Posterior cingulate gyrus (tissue), 11 donors: ENCODE measurements around the gene PPP6C.
"Not testable (repeated sequence)": the region's sequence is repeated elsewhere in the genome, so short reads cannot be mapped to it uniquely, and the experiment has no call there.

Source experiments
- DNase-seq, 10 donors: peaks; one replicate each; pipeline versions ENCODE4 v3.0.0 to v3.0.0-alpha.2; 2020 to 2021; ENCODE audit warnings: mixed read lengths in 3 of 10
- intact Hi-C: fragments of 100-400 bp; cut with DNase I; formaldehyde crosslinking; loops from one replicate; pipeline ENCODE4 v1.15.1; 2023

PPP6C gene

GRCh38 chr9:125145425-125145824, 44.2 kb downstream of the PPP6C start:
- DNase-seq, result no peak
- intact Hi-C loops, result loop anchor here (2.0 to 10.0 kb wide), 2 partner anchors 205 to 371 kb away; partner anchors contain the start of genes GOLGA1, NR6A1 and OLFML2A

DNA sequence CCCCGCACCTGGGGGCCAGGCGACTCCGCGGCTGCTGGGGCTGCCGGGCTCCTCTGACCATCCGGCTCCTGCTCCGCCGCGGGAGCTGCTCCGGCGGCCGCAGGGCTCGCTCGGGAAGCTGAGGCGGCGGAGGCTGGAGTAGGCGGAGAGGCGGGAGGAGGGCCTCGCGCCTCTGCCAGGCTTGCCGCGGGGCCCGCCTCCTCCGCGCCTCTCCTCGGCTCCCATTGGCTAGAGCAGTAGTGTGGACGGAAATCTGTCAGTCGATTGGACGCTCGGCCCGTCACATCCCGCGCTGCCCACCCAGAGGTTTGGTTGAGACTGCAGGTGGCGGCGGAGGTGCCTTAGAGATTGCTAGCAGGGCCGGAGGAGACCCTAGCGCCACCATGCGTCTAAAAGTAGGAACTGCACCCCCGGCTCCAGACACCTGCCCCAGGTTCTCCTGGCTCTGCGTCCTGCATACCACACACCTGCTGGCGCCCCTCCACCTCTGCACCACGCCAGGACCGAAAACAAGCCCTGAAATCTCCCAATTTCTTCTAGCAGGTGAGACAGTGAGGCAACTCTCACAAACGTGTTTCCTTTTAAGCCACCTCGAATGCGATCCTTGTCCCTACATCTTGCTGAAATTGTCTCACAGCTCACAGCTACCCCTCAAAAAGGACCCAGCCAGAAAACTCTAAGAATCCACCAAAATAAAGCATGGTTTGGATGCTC, 46.1 kb downstream of the PPP6C start, which contains the start of gene SCAI:
Gene SCAI (minus strand): TSS at position 152 of the 714 bp plus-strand sequence. CDS start 91 bp downstream, at position 61.
- intact Hi-C loops, result loop anchor here (2.0 to 10.0 kb wide), 3 partner anchors 203 to 369 kb away; partner anchors contain the start of genes ARPC5L, GOLGA1, NR6A1 and OLFML2A
- peak; percentile 97 to 100 (median 100) for DNase-seq

DNA sequence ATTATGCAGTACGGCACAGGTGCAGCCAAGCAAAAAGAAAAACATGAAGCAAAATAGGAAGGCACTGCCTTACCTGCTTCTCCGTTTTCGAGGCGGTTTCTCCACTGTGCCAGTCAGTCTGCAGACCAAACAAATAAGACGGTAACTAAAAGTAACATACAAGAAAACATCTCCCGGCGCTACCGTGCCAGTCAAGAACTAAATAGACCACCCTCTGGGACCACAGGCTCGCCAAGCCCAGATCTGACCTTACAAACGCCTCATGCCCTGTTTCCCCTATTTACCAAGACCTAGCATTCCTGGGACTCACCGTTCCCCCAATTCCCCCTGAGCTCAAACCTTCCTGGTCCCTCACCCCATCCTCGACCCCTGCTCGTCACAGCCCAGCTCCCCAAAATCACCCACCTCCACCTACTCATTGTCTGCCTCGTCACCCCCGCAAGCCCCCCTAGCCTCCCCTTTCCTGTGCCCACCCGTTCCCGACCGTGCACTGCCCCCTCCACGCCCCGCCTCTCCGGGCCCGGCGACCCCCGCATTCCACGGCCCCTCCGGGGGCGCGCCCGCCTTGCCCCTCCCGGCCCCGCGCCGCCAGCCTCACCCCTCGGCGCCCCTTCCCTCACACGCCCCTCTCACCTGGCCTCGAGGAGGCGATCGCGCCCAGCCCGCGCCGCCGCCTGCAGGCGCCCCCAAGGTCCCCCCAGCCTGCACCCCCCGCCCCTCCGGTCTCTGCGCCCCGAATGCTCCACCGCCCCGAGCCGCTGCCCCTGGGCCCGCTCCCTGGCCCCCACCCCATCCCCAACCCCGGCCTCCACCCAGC, 46.8 kb downstream of the PPP6C start:
- no peak for DNase-seq
- intact Hi-C loops, result loop anchor here (5.0 to 10.0 kb wide), 2 partner anchors 280 to 368 kb away; partner anchors contain the start of genes ARPC5L, NR6A1, OLFML2A and RPL35

GRCh38 chr9:125141751-125142150, 47.9 kb downstream of the PPP6C start:
- DNase-seq, result no peak
- intact Hi-C loops, result loop anchor here (5.0 to 10.0 kb wide), 2 partner anchors 279 to 367 kb away; partner anchors contain the start of genes ARPC5L, NR6A1, OLFML2A and RPL35

DNA sequence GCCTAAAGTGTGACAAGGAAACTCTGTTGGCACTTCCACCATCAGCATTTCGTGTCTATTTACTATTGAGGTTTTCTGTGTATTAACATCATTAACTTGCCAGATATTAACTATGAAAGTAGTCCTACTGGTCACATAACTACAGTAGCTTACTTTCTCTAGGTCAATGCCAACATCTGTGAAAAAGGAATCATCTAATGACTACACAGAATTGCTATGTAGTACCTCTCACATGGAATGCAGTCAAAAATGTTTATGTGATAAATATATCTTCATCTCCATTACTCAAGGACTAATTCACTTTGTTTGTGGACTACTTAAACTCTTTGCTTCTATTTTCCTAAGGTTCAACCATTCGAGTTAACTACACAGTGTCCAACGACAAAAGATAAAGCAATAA, 48.4 kb downstream of the PPP6C start:
- no peak for DNase-seq
- intact Hi-C loops, result loop anchor here (5.0 to 10.0 kb wide), 2 partner anchors 279 to 366 kb away; partner anchors contain the start of genes ARPC5L, NR6A1, OLFML2A and RPL35

GRCh38 chr9:125140576-125140975, 49.0 kb downstream of the PPP6C start:
- intact Hi-C loops, result loop anchor here (5.0 to 10.0 kb wide), 2 partner anchors 278 to 366 kb away; partner anchors contain the start of genes ARPC5L, NR6A1, OLFML2A and RPL35

GRCh38 chr9:125137200-125137599, 52.4 kb downstream of the PPP6C start:
- intact Hi-C loops, result no loop called here
- no peak for DNase-seq

More at GRCh38 chr9:125140576-125140975, 49.0 kb downstream of the PPP6C start:
- DNase-seq, result no peak

- no peak for DNase-seq
- intact Hi-C loops, result no loop called here
Observed at GRCh38 chr9:125134976-125135375, 54.6 kb downstream of the PPP6C start.

- no peak for DNase-seq
- intact Hi-C loops, result no loop called here
Observed at GRCh38 chr9:125133403-125134329, 55.9 kb downstream of the PPP6C start.

GRCh38 chr9:125131778-125132177, 57.8 kb downstream of the PPP6C start:
- intact Hi-C loops, result no loop called here
- no peak for DNase-seq

DNA sequence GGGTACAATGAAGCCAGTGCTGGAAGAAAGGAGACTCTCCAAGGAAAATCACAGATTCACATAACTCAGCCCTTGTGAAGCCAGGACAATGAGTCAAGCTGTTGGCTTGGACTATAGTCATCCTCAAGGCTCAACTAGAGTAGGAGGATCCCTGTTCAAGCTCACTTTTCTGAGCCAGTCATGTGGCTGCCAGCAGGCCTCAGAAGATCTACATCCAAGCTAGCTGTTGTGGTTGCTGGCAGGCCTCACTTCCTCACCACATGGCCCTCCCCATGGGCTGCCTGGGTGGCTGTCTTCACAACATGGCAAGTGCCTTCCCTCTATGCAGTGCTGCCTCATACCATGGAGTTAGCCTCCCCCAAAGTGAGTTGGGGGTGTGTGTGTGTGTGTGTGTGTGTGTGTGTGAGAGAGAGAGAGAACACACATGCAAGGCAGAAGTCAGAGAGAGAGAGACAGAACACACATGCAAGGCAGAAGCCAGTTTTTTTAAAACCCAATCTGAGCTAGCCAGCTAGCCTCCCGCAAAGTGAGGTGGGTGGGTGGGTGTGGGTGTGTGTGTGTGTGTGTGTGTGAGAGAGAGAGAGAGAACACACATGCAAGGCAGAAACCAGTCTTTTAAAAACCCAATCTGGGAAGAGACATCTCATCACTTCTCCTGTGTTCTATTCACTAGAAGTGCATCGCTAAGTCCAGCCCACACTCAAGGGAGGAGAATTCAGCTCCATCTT, 63.4 kb downstream of the PPP6C start:
- DNase-seq, result peak; percentile 41 to 97 (median 78)
- intact Hi-C loops, result no loop called here

DNA sequence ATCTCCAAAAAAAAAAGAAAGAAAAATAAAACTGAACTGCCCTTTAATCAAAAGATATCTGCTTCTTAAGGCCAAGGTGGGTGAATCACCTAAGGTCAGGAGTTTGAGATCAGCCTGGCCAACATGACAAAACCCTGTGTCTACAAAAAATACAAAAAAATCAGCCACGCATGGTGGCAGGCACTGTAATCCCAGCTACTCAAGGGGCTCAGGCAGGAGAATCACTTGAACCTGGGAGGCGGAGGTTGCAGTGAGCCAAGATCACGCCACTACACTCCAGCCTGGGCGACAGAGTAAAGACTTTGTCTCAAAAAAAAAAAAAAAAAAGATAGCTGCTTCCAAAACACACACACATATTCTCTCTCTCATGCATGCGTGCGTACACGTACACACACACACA, 64.1 kb downstream of the PPP6C start:
- intact Hi-C loops, result no loop called here
- DNase-seq, result no peak

DNA sequence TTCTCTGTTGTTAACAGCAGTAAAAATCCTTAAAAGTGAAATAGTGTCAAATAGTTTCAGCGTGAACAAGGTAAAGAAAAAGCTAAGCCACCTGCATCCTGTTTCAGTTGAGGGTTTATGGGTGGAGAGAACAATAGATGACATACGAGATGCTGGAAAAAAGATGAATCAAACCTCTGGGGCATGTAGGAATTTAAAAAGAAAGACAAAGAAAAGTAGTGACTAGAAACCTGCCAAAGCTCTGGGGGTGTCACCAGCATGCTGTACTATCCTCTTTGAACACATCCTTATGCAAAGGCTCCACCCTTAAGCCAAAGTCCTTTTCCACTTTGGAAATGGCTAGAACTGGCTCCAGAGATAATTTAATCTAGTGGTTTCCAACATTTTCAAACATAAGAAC, 68.5 kb downstream of the PPP6C start:
- DNase-seq, result no peak
- intact Hi-C loops, result no loop called here

DNA sequence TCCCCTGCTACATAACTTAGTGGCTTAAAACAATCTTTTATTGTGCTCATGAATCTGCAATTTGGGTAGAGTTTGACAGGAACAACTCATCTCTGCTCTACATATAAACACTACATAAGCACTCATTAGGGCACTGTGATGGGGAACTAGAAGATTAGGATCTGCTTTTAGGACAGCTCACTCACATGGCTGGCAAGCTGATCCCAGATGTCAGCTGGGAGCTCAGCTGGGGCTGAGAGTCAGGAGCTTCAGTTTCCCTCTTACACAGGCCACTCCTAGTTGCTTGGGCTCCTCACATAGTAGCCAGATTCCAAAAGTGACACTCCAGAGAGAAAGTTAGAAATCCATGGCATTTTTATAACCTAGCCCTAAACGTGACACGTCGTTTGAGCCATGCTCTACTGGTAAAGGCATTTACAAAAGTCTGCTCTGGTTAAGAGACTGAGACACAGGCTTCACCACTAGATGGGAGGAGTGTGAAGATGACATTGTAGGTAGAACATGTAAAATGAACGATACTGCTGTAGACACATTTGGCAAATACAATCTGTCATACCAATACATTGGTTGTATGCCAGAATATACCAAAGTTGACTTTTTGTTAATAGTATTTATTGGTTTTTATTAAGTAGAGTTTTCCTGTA, 69.8 kb downstream of the PPP6C start:
- DNase-seq, result peak in 1 of 10 donors; percentile 87
- intact Hi-C loops, result no loop called here

DNA sequence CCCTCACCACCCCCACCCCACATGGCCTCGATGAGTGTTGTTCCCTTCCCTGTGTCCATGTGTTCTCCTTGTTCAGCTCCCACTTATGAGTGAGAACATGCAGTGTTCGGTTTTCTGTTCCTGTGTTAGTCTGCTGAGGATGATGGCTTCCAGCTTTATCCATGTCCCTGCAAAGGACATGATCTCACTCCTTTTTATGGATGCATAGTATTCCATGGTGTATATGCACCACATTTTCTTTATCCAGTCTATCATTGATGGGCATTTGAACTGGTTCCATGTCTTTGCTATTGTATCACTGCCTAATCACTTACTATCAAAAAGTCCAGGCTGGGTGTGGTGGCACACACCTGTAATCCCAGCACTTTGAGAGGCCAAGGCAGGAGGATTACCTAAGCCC, 70.9 kb downstream of the PPP6C start:
- DNase-seq, intact Hi-C loops: not testable (repeated sequence)

- DNase-seq, intact Hi-C loops: not testable (repeated sequence)
Observed at GRCh38 chr9:125114503-125114902, 75.1 kb downstream of the PPP6C start.

DNA sequence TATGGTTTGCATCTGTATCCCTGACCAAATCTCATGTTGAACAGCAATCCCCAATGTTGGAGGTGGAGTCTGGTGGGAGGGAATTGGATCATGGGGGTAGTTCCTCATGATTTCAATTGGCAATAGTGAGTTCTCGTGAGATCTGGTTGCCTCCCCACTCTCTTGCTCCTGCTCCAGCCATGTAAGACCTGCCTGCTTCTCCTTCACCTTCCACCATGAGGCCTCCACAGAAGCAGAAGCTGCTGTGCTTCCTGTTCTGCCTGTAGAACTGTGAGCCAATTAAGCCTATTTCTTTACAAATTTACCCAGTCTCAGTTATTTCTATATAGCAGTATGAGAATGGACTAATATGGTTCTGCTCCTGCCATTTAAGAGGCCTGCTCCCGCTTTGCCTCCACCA, 79.1 kb downstream of the PPP6C start:
- no peak for DNase-seq
- intact Hi-C loops, result no loop called here

DNA sequence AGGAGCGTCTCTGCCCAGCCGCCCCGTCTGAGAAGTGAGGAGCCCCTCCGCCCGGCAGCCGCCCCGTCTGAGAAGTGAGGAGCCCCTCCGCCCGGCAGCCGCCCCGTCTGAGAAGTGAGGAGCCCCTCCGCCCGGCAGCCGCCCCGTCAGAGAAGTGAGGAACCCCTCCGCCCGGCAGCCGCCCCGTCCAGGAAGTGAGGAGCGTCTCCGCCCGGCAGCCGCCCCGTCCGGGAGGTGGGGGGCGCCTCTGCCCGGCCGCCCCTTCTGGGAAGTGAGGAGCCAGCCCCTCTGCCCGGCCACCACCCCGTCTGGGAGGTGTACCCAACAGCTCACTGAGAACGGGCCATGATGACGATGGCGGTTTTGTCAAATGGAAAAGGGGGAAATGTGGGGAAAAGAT, 81.1 kb downstream of the PPP6C start:
- DNase-seq, intact Hi-C loops: not testable (repeated sequence)
